Endothelial cell of umbilical vein (primary cell): ENCODE results near the gene INPP4B. TPM values are rescaled to one million over a fixed set of nuclear protein-coding genes. Genes with fewer than 3 reads are reported as not detected.

Experiments
- BruUV-seq: library from RNA; stranded (reverse); fragments of 400-500 nt; replicated peaks from 2 replicates; lab custom pipeline; 2021; lab: Mats Ljungman, UMichigan
- CTCF ChIA-PET: fragments of 300-600, 350-600 bp; sonication (Branson Sonifier 250); formaldehyde crosslinking; loops from one replicate; lab custom pipeline; 2021; ENCODE audit warnings: antibody characterized with exemption, inconsistent platforms; lab: Charles Lee
- POLR2A ChIA-PET: fragments of 300-600, 350-600 bp; sonication (Branson Sonifier 250); formaldehyde crosslinking; loops from one replicate; lab custom pipeline; 2021; ENCODE audit warnings: antibody characterized with exemption, inconsistent platforms; lab: Charles Lee
- DNase-seq: peaks from one replicate; pipeline ENCODE4 v3.0.0-alpha.2; 2011; ENCODE audit warnings: low read depth, low spot score
- FAIRE-seq: peaks from 2 replicates; lab custom pipeline; 2011; peaks lifted over from hg19 to GRCh38; lab: Jason Lieb, UNC
- H2AFZ ChIP-seq: 2 replicates; pipeline ENCODE4 v1.6.0; 2012; ENCODE audit warnings: low read depth, low read length, control low read depth, inconsistent platforms
- H3K27ac ChIP-seq: 2 replicates; pipeline ENCODE4 v1.5.1; 2011; ENCODE audit warnings: low read depth, mild to moderate bottlenecking, control low read depth, low read length, moderate library complexity; ENCODE audit not compliant: insufficient read depth
- H3K27me3 ChIP-seq, 2 experiments: 2 replicates each; pipeline versions ENCODE4 v1.6.0 to v1.6.1; 2011; ENCODE audit warnings: low read length in 2 of 2, mixed read lengths in 1 of 2; ENCODE audit not compliant: control insufficient read depth in 2 of 2, insufficient read depth in 2 of 2
- H3K36me3 ChIP-seq, 2 experiments: 2 replicates in 1 of 2; 3 replicates in 1 of 2; pipeline ENCODE4 v1.5.1; 2011; ENCODE audit warnings: low read length in 2 of 2, mild to moderate bottlenecking in 1 of 2, moderate library complexity in 1 of 2; ENCODE audit not compliant: control insufficient read depth in 2 of 2, insufficient read depth in 2 of 2; ENCODE audit errors: extremely low read depth in 1 of 2
- H3K4me1 ChIP-seq: 3 replicates; pipeline ENCODE4 v1.5.1; 2011; ENCODE audit warnings: mild to moderate bottlenecking, low read length; ENCODE audit not compliant: control insufficient read depth, insufficient read depth; ENCODE audit errors: extremely low read depth
- H3K4me2 ChIP-seq: 2 replicates; pipeline ENCODE4 v1.6.1; 2011; ENCODE audit warnings: low read length, control low read depth, mixed read lengths; ENCODE audit not compliant: insufficient read depth
- H3K4me3 ChIP-seq, 3 experiments: fragments of 200-600 bp in 1 of 3; sonication (generic), shearing (Covaris generic) in 1 of 3; replicated peaks in 1 of 3; 2 replicates each; pipeline ENCODE4 v1.5.1; 2011 to 2016; ENCODE audit warnings: control low read depth in 3 of 3, low read length in 3 of 3, mild to moderate bottlenecking in 2 of 3, inconsistent platforms in 1 of 3, low read depth in 1 of 3, moderate library complexity in 1 of 3; ENCODE audit not compliant: insufficient read depth in 1 of 3
- H3K79me2 ChIP-seq: 2 replicates; pipeline ENCODE4 v1.6.0; 2012; ENCODE audit warnings: low read length, inconsistent platforms; ENCODE audit not compliant: control insufficient read depth, insufficient read depth
- H3K9ac ChIP-seq: replicated peaks from 2 replicates; pipeline ENCODE3; 2011; ENCODE audit warnings: low read length, control low read depth; ENCODE audit not compliant: insufficient read depth; ENCODE audit errors: extremely low read depth
- H3K9me1 ChIP-seq: replicated peaks from 3 replicates; pipeline ENCODE4 v1.6.0; 2011; ENCODE audit warnings: mild to moderate bottlenecking, low read length; ENCODE audit not compliant: control insufficient read depth, insufficient read depth; ENCODE audit errors: extremely low read depth
- H3K9me3 ChIP-seq: replicated peaks from 2 replicates; pipeline ENCODE4 v1.5.1; 2012; ENCODE audit warnings: low read length, inconsistent platforms; ENCODE audit not compliant: control insufficient read depth, insufficient read depth
- H4K20me1 ChIP-seq: replicated peaks from 2 replicates; pipeline ENCODE3; 2011; ENCODE audit warnings: mild to moderate bottlenecking, low read length; ENCODE audit not compliant: control insufficient read depth, insufficient read depth; ENCODE audit errors: extremely low read depth
- EZH2 ChIP-seq: IDR thresholded peaks from 2 replicates; pipeline ENCODE4 v1.6.1; 2012; ENCODE audit warnings: borderline replicate concordance, low read depth, mild to moderate bottlenecking, moderate library complexity, low read length, inconsistent platforms; ENCODE audit not compliant: severe bottlenecking
- FOS ChIP-seq: IDR thresholded peaks from 2 replicates; pipeline ENCODE4 v1.6.1; 2011; ENCODE audit warnings: mild to moderate bottlenecking, low read length, moderate library complexity, borderline replicate concordance; ENCODE audit not compliant: insufficient read depth
- GATA2 ChIP-seq: IDR thresholded peaks from 2 replicates; pipeline ENCODE4 v1.7.0; 2011; ENCODE audit warnings: low read depth, mild to moderate bottlenecking, moderate library complexity, mixed read lengths, low read length; ENCODE audit not compliant: insufficient read length, insufficient read depth
- JUN ChIP-seq: IDR thresholded peaks from 2 replicates; pipeline ENCODE4 v1.6.1; 2011; ENCODE audit warnings: borderline replicate concordance, low read depth; ENCODE audit not compliant: insufficient read length, insufficient read depth
- MYC ChIP-seq: IDR thresholded peaks from one replicate; pipeline ENCODE4 v1.6.1; 2011; ENCODE audit warnings: mild to moderate bottlenecking, low read depth, low read length
- POLR2A ChIP-seq: IDR thresholded peaks from 2 replicates; pipeline ENCODE4 v1.6.1; 2012; ENCODE audit warnings: low read depth, mild to moderate bottlenecking, control low read depth, low read length
- POLR2AphosphoS5 ChIP-seq: IDR thresholded peaks from 2 replicates; pipeline ENCODE4 v1.6.1; 2012; ENCODE audit warnings: low read depth, mild to moderate bottlenecking, control low read depth, low read length, moderate library complexity; ENCODE audit not compliant: insufficient read depth
- dilution Hi-C: fragments of 300-500 bp; cut with MboI; formaldehyde crosslinking; loops from one replicate; pipeline ENCODE4 v1.15.0; 2019; ENCODE audit warnings: low sequenced_read_pairs; ENCODE audit not compliant: extremely low pct_ligation_motif_present
- intact Hi-C: fragments of 100-400 bp; cut with micrococcal nuclease; formaldehyde crosslinking; loops from one replicate; pipeline ENCODE4 v1.10.0; 2022
- polyA plus RNA-seq, 4 experiments: library from polyadenylated mRNA; depleted of rRNA in 3 of 4; stranded (reverse) in 3 of 4; unstranded in 1 of 4; fragments of >200 nt; gene quantifications; 2 replicates each; pipeline versions ENCODE4 v1.2.1 to v1.2.3, GENCODE V29; 2011 to 2012; ENCODE audit warnings: missing spikeins in 1 of 4
- total RNA-seq: library from RNA; stranded (reverse); gene quantifications from 2 replicates; pipeline ENCODE4 v1.2.3, GENCODE V29; 2021
- TF ChIP-seq, protein P1 (sequence below), 2 donors: IDR thresholded peaks; 1 replicate in 1 of 2; 2 replicates in 1 of 2; pipeline ENCODE4 v1.5.1; 2011; ENCODE audit warnings: low read length in 2 of 2, mild to moderate bottlenecking in 2 of 2, moderate library complexity in 2 of 2, control low read depth in 1 of 2, inconsistent platforms in 1 of 2, low read depth in 1 of 2; ENCODE audit not compliant: insufficient read depth in 1 of 2; ENCODE audit errors: extremely low read depth in 1 of 2
- TF ChIP-seq, protein P2 (sequence below): IDR thresholded peaks from 2 replicates; pipeline ENCODE4 v1.6.1; 2011; ENCODE audit not compliant: insufficient read depth, insufficient read length

The INPP4B gene
- total and polyA plus RNA-seq, 2 donors (not counting 3 experiments of a cell fraction or from before 2014, with no cell fraction given): 0.41 to 3.1 TPM

DNA sequence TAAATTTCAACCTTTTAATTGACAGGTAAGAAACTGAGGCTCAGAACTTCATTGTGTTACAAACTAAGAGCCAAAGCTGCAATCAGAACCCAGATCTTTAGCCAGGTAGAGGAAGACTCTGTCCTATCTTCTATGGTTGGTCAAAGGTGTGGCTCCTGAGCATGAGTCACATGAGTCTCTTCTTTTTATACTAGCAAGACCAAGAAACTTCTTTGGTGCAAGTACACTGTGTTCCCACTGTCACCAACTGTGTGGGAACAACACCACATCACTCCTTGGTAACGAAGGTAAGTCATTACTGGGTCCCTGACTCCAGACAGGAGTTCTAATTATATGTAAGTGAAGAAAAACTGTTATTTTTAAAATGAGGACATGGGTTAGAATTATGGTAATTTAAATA is 290.1 kb downstream of the INPP4B start:
- intact Hi-C loops: no loop called here
- H4K20me1 ChIP-seq: no peaks in the 10 kb centered on the region
- TF ChIP-seq EZH2: no peak
- no peak for TF ChIP-seq POLR2A
- TF ChIP-seq MYC: no peak
- no peak for TF ChIP-seq FOS
- TF ChIP-seq, protein P1, sequence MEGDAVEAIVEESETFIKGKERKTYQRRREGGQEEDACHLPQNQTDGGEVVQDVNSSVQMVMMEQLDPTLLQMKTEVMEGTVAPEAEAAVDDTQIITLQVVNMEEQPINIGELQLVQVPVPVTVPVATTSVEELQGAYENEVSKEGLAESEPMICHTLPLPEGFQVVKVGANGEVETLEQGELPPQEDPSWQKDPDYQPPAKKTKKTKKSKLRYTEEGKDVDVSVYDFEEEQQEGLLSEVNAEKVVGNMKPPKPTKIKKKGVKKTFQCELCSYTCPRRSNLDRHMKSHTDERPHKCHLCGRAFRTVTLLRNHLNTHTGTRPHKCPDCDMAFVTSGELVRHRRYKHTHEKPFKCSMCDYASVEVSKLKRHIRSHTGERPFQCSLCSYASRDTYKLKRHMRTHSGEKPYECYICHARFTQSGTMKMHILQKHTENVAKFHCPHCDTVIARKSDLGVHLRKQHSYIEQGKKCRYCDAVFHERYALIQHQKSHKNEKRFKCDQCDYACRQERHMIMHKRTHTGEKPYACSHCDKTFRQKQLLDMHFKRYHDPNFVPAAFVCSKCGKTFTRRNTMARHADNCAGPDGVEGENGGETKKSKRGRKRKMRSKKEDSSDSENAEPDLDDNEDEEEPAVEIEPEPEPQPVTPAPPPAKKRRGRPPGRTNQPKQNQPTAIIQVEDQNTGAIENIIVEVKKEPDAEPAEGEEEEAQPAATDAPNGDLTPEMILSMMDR (IDR thresholded peaks at IDR 0.05; ENCODE audit: extremely low read depth in 1 of 2, insufficient read depth in 1 of 2, low read depth in 1 of 2, low read length in 2 of 2): no peak
- no peak for TF ChIP-seq POLR2AphosphoS5
- no peak for TF ChIP-seq GATA2
- TF ChIP-seq, protein P2, sequence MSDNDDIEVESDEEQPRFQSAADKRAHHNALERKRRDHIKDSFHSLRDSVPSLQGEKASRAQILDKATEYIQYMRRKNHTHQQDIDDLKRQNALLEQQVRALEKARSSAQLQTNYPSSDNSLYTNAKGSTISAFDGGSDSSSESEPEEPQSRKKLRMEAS: no peak
- TF ChIP-seq JUN: no peak
- H3K4me3 ChIP-seq: no peak overlapping the region
- H3K9me1 ChIP-seq: no peaks in the 10 kb centered on the region
- dilution Hi-C loops: no loop called here
- FAIRE-seq: no peak
- H2AFZ ChIP-seq: no peak overlapping the region
- H3K9me3 ChIP-seq: no peaks in the 10 kb centered on the region
- H3K27ac ChIP-seq: no peak overlapping the region
- ChIA-PET CTCF (no interaction called here), POLR2A (no interaction called here)
- no peak overlapping the region for H3K9ac ChIP-seq
- H3K36me3 ChIP-seq: no peaks in the 10 kb centered on the region
- peaks cover 0 to 2% of the 10 kb centered on the region in 2 experiments for H3K27me3 ChIP-seq
- no peak for DNase-seq
- H3K79me2 ChIP-seq: no peaks in the 10 kb centered on the region
- no peak overlapping the region for H3K4me2 ChIP-seq
- no peaks in the 10 kb centered on the region for H3K4me1 ChIP-seq
- no TSS peak for BruUV-seq
